Subcutaneous adipose tissue (tissue), 4 donors: Measurements from ENCODE around the gene BATF. TPM values are rescaled to one million over a fixed set of nuclear protein-coding genes. Genes with fewer than 3 reads are reported as not detected.

Experiments used
- CTCF ChIP-seq: fragments of 450-650 bp; IDR thresholded peaks from one replicate; pipeline ENCODE4 v1.5.1; 2016; ENCODE audit warnings: low read depth, mild to moderate bottlenecking, control low read depth, antibody characterized with exemption, moderate library complexity
- total RNA-seq, 4 donors: library from RNA; depleted of rRNA; stranded (reverse); fragments of >200 nt; gene quantifications; one replicate each; pipeline ENCODE4 v1.1.0, GENCODE V29; 2016

The BATF gene
- total RNA-seq, 4 donors from 2014 or later = 7.3 to 18.3 (median 9.4) TPM

GRCh38 chr14:75486318-75486717 is 36.0 kb upstream of the BATF start:
- TF ChIP-seq CTCF = no peak

GRCh38 chr14:75487155-75487671 is 35.1 kb upstream of the BATF start:
- no peak for TF ChIP-seq CTCF

GRCh38 chr14:75489480-75489837 is 32.8 kb upstream of the BATF start:
- TF ChIP-seq CTCF = no peak

- no peak for TF ChIP-seq CTCF
Observed at GRCh38 chr14:75491376-75491978, 30.8 kb upstream of the BATF start.

- TF ChIP-seq CTCF = no peak
Observed at GRCh38 chr14:75492832-75493591, 29.3 kb upstream of the BATF start.

- TF ChIP-seq CTCF = no peak
Observed at GRCh38 chr14:75493592-75494087, 28.6 kb upstream of the BATF start.

GRCh38 chr14:75494896-75495295 is 27.4 kb upstream of the BATF start:
- TF ChIP-seq CTCF = no peak
